GM10266 (cell line): ENCODE measurements around the gene CFAP299.
"Not testable (repeated sequence)": the region's sequence is repeated elsewhere in the genome, so short reads cannot be mapped to it uniquely, and the experiment has no call there.

Source experiments
- DNase-seq: peaks from one replicate; pipeline ENCODE4 v3.0.0; 2012; ENCODE audit errors: extremely low spot score
- TF ChIP-seq, protein P1 (sequence below): IDR thresholded peaks from 2 replicates; pipeline ENCODE4 v1.5.1; 2012; ENCODE audit warnings: mild to moderate bottlenecking, low read depth; ENCODE audit not compliant: control insufficient read depth, insufficient read depth; ENCODE audit errors: missing control alignments

CFAP299 gene

DNA sequence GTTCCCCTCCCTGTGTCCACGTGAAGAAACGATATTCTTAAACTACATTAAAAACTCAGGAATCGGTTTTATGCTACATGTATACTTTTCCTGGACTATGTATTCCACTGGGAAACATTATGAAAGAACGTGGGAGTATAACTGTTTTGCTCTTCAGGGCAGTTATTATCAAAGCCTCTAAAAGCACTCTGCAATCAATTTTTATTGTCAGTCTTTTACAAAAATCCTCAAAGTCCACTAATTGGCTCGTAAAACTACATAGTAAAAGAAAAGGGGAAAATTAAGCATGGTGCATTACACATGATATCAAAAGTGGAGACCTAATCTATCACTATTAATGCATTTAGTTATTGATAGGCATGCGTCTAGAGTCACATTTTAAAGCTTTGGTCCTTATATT lies 11.4 kb upstream of the CFAP299 start:
- no peak for DNase-seq
- TF ChIP-seq, protein P1, sequence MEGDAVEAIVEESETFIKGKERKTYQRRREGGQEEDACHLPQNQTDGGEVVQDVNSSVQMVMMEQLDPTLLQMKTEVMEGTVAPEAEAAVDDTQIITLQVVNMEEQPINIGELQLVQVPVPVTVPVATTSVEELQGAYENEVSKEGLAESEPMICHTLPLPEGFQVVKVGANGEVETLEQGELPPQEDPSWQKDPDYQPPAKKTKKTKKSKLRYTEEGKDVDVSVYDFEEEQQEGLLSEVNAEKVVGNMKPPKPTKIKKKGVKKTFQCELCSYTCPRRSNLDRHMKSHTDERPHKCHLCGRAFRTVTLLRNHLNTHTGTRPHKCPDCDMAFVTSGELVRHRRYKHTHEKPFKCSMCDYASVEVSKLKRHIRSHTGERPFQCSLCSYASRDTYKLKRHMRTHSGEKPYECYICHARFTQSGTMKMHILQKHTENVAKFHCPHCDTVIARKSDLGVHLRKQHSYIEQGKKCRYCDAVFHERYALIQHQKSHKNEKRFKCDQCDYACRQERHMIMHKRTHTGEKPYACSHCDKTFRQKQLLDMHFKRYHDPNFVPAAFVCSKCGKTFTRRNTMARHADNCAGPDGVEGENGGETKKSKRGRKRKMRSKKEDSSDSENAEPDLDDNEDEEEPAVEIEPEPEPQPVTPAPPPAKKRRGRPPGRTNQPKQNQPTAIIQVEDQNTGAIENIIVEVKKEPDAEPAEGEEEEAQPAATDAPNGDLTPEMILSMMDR: no peak

DNA sequence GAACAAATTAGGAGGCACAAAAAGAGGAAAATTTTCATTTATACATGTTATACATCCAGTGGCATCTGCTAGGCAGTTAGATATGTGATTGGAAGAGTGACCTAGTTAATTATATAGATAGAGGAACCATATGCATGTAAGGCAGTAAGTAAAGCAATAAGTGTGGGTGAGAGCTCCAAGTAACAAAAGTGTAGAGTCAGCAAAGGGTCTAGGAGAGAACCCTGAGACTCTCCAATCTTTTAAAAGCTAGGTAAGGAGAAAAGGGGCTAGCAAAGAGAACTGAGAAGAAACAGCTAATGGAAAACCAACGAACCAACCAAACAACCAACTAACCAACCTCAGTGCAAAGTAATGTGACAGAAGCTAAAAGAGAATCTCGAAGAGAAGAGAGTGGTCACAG lies 3.8 kb upstream of the CFAP299 start:
- TF ChIP-seq, protein P1: no peak
- DNase-seq: no peak

DNA sequence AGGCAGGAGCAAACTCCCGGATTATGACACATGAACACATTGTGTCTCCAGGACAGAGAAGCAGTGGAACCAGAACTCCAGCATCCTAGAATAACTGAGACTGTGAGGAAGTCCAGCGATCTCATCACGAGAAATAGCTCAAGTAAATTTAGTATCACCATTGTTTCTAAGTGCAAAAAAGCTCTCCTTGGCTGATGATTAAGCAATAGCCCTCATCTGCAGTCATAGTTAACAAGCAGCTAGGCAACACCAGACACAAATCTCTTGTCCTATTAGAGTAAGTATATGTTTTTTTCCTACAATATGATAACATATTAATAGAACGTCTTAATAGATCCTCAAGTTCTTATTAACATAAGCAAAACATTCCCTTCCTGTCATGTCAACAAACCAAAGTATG lies 2.4 kb upstream of the CFAP299 start:
- TF ChIP-seq, protein P1: no peak

DNA sequence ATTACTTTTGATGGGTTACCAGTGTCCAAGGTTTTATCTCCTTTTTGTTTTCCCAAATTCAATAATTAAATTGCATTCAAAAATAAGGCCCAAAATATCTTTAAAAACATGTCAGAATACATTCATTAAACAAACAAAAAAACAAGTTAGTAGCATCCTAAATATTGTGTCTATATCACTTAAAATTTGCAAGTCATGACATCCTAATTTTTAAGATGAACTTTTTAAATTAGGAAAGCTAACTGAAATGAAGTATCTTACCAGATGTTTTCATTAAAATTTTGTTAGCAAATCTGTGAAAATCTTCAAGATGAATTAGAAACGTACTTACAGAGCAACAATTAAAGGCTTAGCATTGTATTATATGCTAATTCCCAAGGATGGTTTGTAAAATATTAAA lies 962 bp upstream of the CFAP299 start:
- TF ChIP-seq, protein P1: no peak
- no peak for DNase-seq

More for the DNA sequence above, 2.4 kb upstream of the CFAP299 start:
- no peak for DNase-seq

DNA sequence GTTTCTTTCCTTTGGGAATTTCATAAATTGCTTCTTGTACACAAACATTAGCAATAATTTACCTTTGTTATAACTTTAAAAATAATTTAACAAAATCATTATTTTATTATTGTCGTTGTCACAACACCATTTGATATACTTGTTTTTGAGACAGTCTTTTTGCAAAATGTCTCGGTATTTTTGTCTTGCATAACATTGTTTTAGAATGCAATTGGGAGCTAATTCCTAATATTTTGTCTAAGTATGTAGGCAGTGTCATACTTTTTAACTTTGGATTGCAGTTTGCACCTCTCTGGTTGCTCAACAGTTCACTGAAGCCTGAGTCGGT lies 340 bp upstream of the CFAP299 start:
- TF ChIP-seq, protein P1: no peak
- no peak for DNase-seq

DNA sequence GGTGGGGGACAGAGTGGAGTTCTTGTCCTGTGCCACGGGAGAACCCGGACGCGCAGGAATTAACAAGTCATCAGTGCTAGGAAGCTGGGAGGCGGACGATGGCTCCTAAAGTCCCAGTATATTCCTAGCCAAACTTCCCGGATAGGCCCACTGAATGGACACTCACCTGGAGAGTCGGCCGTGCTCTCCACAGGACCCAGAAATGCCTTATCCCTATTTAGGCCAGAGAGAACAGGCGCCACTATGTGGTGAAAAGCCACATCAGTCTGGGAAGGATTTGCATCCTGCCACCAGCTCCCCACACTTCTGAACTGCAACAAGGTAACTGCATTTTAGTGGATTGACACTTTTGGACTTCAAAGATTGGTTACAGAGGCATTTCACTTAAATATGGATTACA lies 1.1 kb downstream of the CFAP299 start:
- DNase-seq: no peak
- TF ChIP-seq, protein P1: no peak

DNA sequence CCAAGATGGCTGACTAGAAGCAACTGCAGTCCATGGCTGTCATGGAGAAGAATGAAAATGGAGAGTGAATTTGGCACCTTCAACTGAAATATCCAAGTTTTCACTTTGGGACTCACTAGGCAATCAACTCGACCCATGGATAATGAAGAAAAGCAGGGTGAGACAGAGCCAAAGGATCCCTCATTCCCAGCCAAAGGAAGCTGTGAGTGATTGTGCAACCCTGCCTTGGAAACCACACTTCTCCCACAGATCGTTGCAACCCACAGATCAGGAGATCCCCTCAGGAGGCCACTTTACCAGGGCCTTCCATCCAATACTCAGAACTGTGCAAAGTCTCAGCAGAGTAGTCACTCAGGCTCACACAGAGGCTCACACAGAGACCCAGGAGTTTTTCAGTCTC lies 4.5 kb downstream of the CFAP299 start:
- TF ChIP-seq, protein P1: no peak
- DNase-seq: no peak

DNA sequence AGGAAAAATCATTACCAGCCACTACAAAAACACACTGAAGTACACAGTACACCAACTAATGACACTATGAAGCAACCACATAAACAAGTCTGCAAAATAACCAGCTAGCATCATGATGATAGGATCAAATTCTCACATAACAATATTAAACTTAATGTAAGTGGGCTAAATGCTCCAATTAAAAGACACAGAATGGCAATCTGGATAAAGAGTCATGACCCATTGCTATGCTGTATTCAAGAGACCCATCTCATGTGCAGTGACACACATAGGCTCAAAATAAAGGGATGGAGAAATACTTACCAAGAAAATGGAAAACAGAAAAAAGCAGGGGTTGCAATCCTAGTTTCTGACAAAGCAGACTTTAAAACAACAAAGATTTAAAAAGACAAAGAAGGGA lies 7.2 kb downstream of the CFAP299 start:
- DNase-seq: not testable (repeated sequence)
